Measurements from ENCODE around the gene CNOT4.

- TF ChIP-seq GABPA (IDR thresholded peaks at IDR 0.05; ENCODE audit: borderline replicate concordance, insufficient read depth, low read length) (no peak), EP300 (IDR thresholded peaks at IDR 0.05; ENCODE audit: borderline replicate concordance in 1 of 2, low read depth in 2 of 2, low read length in 2 of 2) (no peak), EZH2 (IDR thresholded peaks at IDR 0.05; ENCODE audit: low read depth, low read length, severe bottlenecking) (no peak), CTCF (IDR thresholded peaks at IDR 0.05; ENCODE audit: control extremely low read depth in 1 of 3, insufficient read depth in 1 of 3, low read depth in 1 of 3, low read length in 3 of 3) (no peak), SUZ12 (IDR thresholded peaks at IDR 0.05; ENCODE audit: low read length) (no peak), CREB1 (IDR thresholded peaks at IDR 0.05) (no peak), ATF3 (IDR thresholded peaks at IDR 0.05; ENCODE audit: insufficient read depth, low read depth, low read length) (no peak), TAF7 (optimal IDR thresholded peaks at IDR 0.05; ENCODE audit: borderline replicate concordance, low read depth, low read length) (no peak), SP2 (IDR thresholded peaks at IDR 0.05; ENCODE audit: low read length) (no peak)
These were observed 68.1 kb downstream of the CNOT4 start for GRCh38 chr7:135441791-135442190.
